Measurements from ENCODE around the gene MS4A7. TPM values are rescaled to one million over a fixed set of nuclear protein-coding genes. Genes with fewer than 3 reads are reported as not detected.

The MS4A7 gene
- polyA plus RNA-seq (2012; rRNA removed), result not detected in 2 replicates
- polyA plus RNA-seq (2012; cell fraction: cytosol; rRNA removed), result not detected in 2 replicates
- polyA plus RNA-seq (2012; cell fraction: nucleus; rRNA removed), result not detected in 2 replicates

- no peak within 1 kb of the TSS for H3K9ac ChIP-seq
- no peak for DNase-seq
- CTCF ChIA-PET, result no interaction called here
- H2AFZ ChIP-seq (ENCODE audit: low read depth), result no peak within 1 kb of the TSS
- no peaks in the 10 kb centered on the region for H3F3A ChIP-seq (replicated peaks; ENCODE audit: insufficient read depth)
- POLR2A ChIA-PET, result no interaction called here
- no peaks in the 10 kb centered on the region for H3K79me2 ChIP-seq (ENCODE audit: insufficient read depth)
- H3K4me3 ChIP-seq (ENCODE audit: low read depth in 2 of 2, low read length in 1 of 2), result no peak within 1 kb of the TSS
- H3K9me2 ChIP-seq, result no peaks in the 10 kb centered on the region
- H3K36me3 ChIP-seq (replicated peaks in 1 of 2; ENCODE audit: control insufficient read depth in 1 of 2, insufficient read depth in 2 of 2, low read length in 1 of 2), result no peaks in the 10 kb centered on the region
- H4K20me1 ChIP-seq (ENCODE audit: insufficient read depth), result no peaks in the 10 kb centered on the region
- H3K4me1 ChIP-seq (ENCODE audit: control insufficient read depth in 1 of 2, insufficient read depth in 2 of 2, low read depth in 1 of 2, low read length in 1 of 2), result no peaks in the 10 kb centered on the region
- no peak within 1 kb of the TSS for H3K4me2 ChIP-seq
- no peak within 1 kb of the TSS for H3K27ac ChIP-seq (ENCODE audit: low read depth in 2 of 2, low read length in 1 of 2)
- no peaks in the 10 kb centered on the region; the same call in 1 of the 2 replicates for H3K27me3 ChIP-seq (ENCODE audit: insufficient read depth)
- TF ChIP-seq JUND (IDR thresholded peaks at IDR 0.05) (no peak), GABPA (IDR thresholded peaks at IDR 0.05; ENCODE audit: low read depth) (no peak), RFX5 (IDR thresholded peaks at IDR 0.05; ENCODE audit: low read length) (no peak), FOXM1 (IDR thresholded peaks at IDR 0.05; ENCODE audit: low read depth) (no peak)
- 0% methylated on average over 3 of the region's 3 CpGs for WGBS (ENCODE audit: low lambda C conversion rate)
- no peaks in the 10 kb centered on the region for H3K9me3 ChIP-seq
These were observed at the start of gene MS4A7 for GRCh38 chr11:60378354-60378753. MS4A7 (plus strand) TSS chr11:60378532; CDS start chr11:60383142, 4,610 bp downstream.

DNA sequence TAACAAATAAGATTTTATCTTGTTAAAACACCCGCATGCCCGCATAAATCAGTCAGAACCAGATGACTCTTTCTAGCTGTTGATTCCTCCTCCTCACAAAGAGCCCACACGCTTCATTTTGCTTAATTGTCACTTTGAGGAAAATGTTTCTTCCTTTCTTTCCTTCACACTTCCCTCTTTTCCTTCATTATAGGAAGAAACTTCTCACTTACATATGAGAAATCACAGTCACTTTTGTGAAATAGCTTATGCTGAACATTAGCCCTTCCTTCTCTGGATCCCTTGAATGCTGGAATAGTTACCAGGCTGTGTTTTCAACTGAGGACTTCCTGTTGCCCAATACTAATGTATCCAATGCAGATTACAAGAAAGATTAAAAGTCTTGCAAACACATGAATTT is 45.5 kb upstream of the MS4A7 start:
- POLR2A ChIA-PET, result no interaction called here
- no peaks in the 10 kb centered on the region for H3K79me2 ChIP-seq (ENCODE audit: insufficient read depth)
- no peaks in the 10 kb centered on the region for H4K20me1 ChIP-seq (ENCODE audit: insufficient read depth)
- no peaks in the 10 kb centered on the region for H3K9me3 ChIP-seq
- H3K36me3 ChIP-seq (replicated peaks in 1 of 2; ENCODE audit: control insufficient read depth in 1 of 2, insufficient read depth in 2 of 2, low read length in 1 of 2), result no peaks in the 10 kb centered on the region
- no peak overlapping the region for H2AFZ ChIP-seq (ENCODE audit: low read depth)
- WGBS (ENCODE audit: low lambda C conversion rate), result 1% methylated on average over 3 of the region's 3 CpGs
- H3K9me2 ChIP-seq, result no peaks in the 10 kb centered on the region
- H3K27ac ChIP-seq (ENCODE audit: low read depth in 2 of 2, low read length in 1 of 2), result no peak overlapping the region
- no peak overlapping the region for H3K4me2 ChIP-seq
- H3K9ac ChIP-seq, result no peak overlapping the region
- no peaks in the 10 kb centered on the region for H3F3A ChIP-seq (replicated peaks; ENCODE audit: insufficient read depth)
- CTCF ChIA-PET, result interaction anchor here (1.0 to 2.0 kb wide), 5 partner anchors 12 to 64 kb away, joined by 3 to 12 read pairs (median 5); no protein-coding TSS in a partner anchor
- no peaks in the 10 kb centered on the region for H3K4me1 ChIP-seq (ENCODE audit: control insufficient read depth in 1 of 2, insufficient read depth in 2 of 2, low read depth in 1 of 2, low read length in 1 of 2)
- no peak for DNase-seq
- H3K4me3 ChIP-seq (ENCODE audit: low read depth in 2 of 2, low read length in 1 of 2), result no peak overlapping the region
- no peaks in the 10 kb centered on the region for H3K27me3 ChIP-seq (ENCODE audit: insufficient read depth)
- TF ChIP-seq MAX (IDR thresholded peaks at IDR 0.05; ENCODE audit: low read depth) (no peak), NFIC (IDR thresholded peaks at IDR 0.05; ENCODE audit: borderline replicate concordance) (no peak), YY1 (IDR thresholded peaks at IDR 0.05; ENCODE audit: low read depth) (no peak), CHD2 (IDR thresholded peaks at IDR 0.05; ENCODE audit: low read length, partially characterized antibody) (no peak), TAF1 (IDR thresholded peaks at IDR 0.05; ENCODE audit: borderline replicate concordance, low read depth, low read length) (no peak), RCOR1 (IDR thresholded peaks at IDR 0.05; ENCODE audit: low read length) (no peak), USF1 (IDR thresholded peaks at IDR 0.05; ENCODE audit: borderline replicate concordance, low read depth) (no peak), CTCF (IDR thresholded peaks at IDR 0.05) (no peak), RFX5 (IDR thresholded peaks at IDR 0.05; ENCODE audit: low read length) (no peak), FOXM1 (IDR thresholded peaks at IDR 0.05; ENCODE audit: low read depth) (no peak), NRF1 (IDR thresholded peaks at IDR 0.05; ENCODE audit: low read depth, low read length) (no peak), RXRA (IDR thresholded peaks at IDR 0.05; ENCODE audit: borderline replicate concordance, low read depth) (no peak), MEF2A (IDR thresholded peaks at IDR 0.05; ENCODE audit: borderline replicate concordance, low read depth) (no peak), IRF3 (IDR thresholded peaks at IDR 0.05; ENCODE audit: low read depth, low read length) (no peak), SMC3 (IDR thresholded peaks at IDR 0.05; ENCODE audit: low read depth, low read length) (no peak), TEAD4 (IDR thresholded peaks at IDR 0.05; ENCODE audit: borderline replicate concordance, insufficient read depth) (no peak)
- TF ChIP-seq, protein P1, sequence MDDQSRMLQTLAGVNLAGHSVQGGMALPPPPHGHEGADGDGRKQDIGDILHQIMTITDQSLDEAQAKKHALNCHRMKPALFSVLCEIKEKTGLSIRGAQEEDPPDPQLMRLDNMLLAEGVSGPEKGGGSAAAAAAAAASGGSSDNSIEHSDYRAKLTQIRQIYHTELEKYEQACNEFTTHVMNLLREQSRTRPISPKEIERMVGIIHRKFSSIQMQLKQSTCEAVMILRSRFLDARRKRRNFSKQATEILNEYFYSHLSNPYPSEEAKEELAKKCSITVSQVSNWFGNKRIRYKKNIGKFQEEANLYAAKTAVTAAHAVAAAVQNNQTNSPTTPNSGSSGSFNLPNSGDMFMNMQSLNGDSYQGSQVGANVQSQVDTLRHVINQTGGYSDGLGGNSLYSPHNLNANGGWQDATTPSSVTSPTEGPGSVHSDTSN (IDR thresholded peaks at IDR 0.05), result no peak
- TF ChIP-seq, protein P2, sequence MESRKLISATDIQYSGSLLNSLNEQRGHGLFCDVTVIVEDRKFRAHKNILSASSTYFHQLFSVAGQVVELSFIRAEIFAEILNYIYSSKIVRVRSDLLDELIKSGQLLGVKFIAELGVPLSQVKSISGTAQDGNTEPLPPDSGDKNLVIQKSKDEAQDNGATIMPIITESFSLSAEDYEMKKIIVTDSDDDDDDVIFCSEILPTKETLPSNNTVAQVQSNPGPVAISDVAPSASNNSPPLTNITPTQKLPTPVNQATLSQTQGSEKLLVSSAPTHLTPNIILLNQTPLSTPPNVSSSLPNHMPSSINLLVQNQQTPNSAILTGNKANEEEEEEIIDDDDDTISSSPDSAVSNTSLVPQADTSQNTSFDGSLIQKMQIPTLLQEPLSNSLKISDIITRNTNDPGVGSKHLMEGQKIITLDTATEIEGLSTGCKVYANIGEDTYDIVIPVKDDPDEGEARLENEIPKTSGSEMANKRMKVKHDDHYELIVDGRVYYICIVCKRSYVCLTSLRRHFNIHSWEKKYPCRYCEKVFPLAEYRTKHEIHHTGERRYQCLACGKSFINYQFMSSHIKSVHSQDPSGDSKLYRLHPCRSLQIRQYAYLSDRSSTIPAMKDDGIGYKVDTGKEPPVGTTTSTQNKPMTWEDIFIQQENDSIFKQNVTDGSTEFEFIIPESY (IDR thresholded peaks at IDR 0.05; ENCODE audit: borderline replicate concordance, low read depth), result no peak
